Type B pancreatic cell (in vitro differentiated cells): Measurements from ENCODE around the gene FBXO47. TPM values are rescaled to one million over a fixed set of nuclear protein-coding genes. Genes with fewer than 3 reads are reported as not detected.

Source experiments
- DNase-seq: peaks from one replicate; pipeline ENCODE4 v3.0.0; 2021; ENCODE audit warnings: mixed read lengths; ENCODE audit not compliant: unreplicated experiment; ENCODE audit errors: extremely low spot score
- H3K27ac Mint-ChIP-seq: 2 replicates; pipeline ENCODE4 v1.8.0; 2021; ENCODE audit warnings: mild to moderate bottlenecking, mixed read lengths
- H3K27me3 Mint-ChIP-seq: 2 replicates; pipeline ENCODE4 v1.8.0; 2021; ENCODE audit warnings: mixed read lengths
- H3K36me3 Mint-ChIP-seq: 2 replicates; pipeline ENCODE4 v1.8.0; 2021; ENCODE audit warnings: mixed read lengths
- H3K4me1 Mint-ChIP-seq: one replicate; pipeline ENCODE4 v1.8.0; 2021; ENCODE audit warnings: mixed read lengths; ENCODE audit not compliant: unreplicated experiment
- H3K4me3 Mint-ChIP-seq: 2 replicates; pipeline ENCODE4 v1.8.0; 2021; ENCODE audit warnings: mild to moderate bottlenecking, mixed read lengths
- H3K9me3 Mint-ChIP-seq: 2 replicates; pipeline ENCODE4 v1.8.0; 2021; ENCODE audit warnings: mixed read lengths
- CTCF ChIP-seq: fragments of 200-600 bp; sonication (generic); conservative IDR thresholded peaks from 2 replicates; pipeline ENCODE4 v1.5.0; 2021; ENCODE audit warnings: antibody characterized with exemption, mild to moderate bottlenecking
- total RNA-seq: library from RNA; stranded (reverse); gene quantifications from 2 replicates; pipeline ENCODE4 v1.2.1, GENCODE V29; 2021; ENCODE audit warnings: low replicate concordance

Gene FBXO47
- total RNA-seq, 1 donor from 2014 or later: not detected

GRCh38 chr17:38922538-38923297 lies 44.5 kb downstream of the FBXO47 start:
- no peak for DNase-seq
- Mint-ChIP-seq H3K36me3 (peaks cover 3% of the 10 kb centered on the region), H3K4me3 (no peak overlapping the region), H3K27ac (no peak overlapping the region), H3K27me3 (no peaks in the 10 kb centered on the region), H3K4me1 (peaks cover 21% of the 10 kb centered on the region), H3K9me3 (no peaks in the 10 kb centered on the region)
- peak; percentile 16 for TF ChIP-seq CTCF

- Mint-ChIP-seq H3K9me3 (no peaks in the 10 kb centered on the region), H3K27me3 (no peaks in the 10 kb centered on the region), H3K4me3 (peak overlapping the region; percentile 10), H3K36me3 (peaks cover 6% of the 10 kb centered on the region), H3K27ac (peak overlapping the region; percentile 49), H3K4me1 (peaks cover 21% of the 10 kb centered on the region)
- no peak for DNase-seq
- TF ChIP-seq CTCF: no peak
Observed at GRCh38 chr17:38921756-38922411, 45.3 kb downstream of the FBXO47 start.

- peak overlapping the region; percentile 50 for H3K27ac Mint-ChIP-seq
- H3K4me3 Mint-ChIP-seq: no peak overlapping the region
- TF ChIP-seq CTCF: no peak
- H3K27me3 Mint-ChIP-seq: no peaks in the 10 kb centered on the region
- peaks cover 16% of the 10 kb centered on the region for H3K4me1 Mint-ChIP-seq
- no peaks in the 10 kb centered on the region for H3K9me3 Mint-ChIP-seq
- H3K36me3 Mint-ChIP-seq: peaks cover 13% of the 10 kb centered on the region
- no peak for DNase-seq
Observed at GRCh38 chr17:38920374-38921291, 46.6 kb downstream of the FBXO47 start.

GRCh38 chr17:38919316-38920078 lies 47.7 kb downstream of the FBXO47 start:
- Mint-ChIP-seq H3K9me3 (no peaks in the 10 kb centered on the region), H3K4me3 (no peak overlapping the region), H3K27me3 (no peaks in the 10 kb centered on the region), H3K36me3 (peaks cover 14% of the 10 kb centered on the region), H3K27ac (no peak overlapping the region), H3K4me1 (peaks cover 10% of the 10 kb centered on the region)
- DNase-seq: no peak
- TF ChIP-seq CTCF: no peak

- Mint-ChIP-seq H3K36me3 (peaks cover 14% of the 10 kb centered on the region), H3K4me1 (peaks cover 10% of the 10 kb centered on the region), H3K4me3 (no peak overlapping the region), H3K27ac (no peak overlapping the region), H3K9me3 (no peaks in the 10 kb centered on the region), H3K27me3 (no peaks in the 10 kb centered on the region)
- no peak for DNase-seq
- TF ChIP-seq CTCF: no peak
Observed at GRCh38 chr17:38918916-38919315, 48.3 kb downstream of the FBXO47 start.
